Measurements from ENCODE around the gene HRH4.
A peak's percentile ranks its signal among the peaks of the same experiment; 100 is the strongest.

Gene HRH4

GRCh38 chr18:24460388-24460787, at the start of gene HRH4:
Gene HRH4 (plus strand): TSS chr18:24460637. CDS start chr18:24460729, 92 bp downstream.
- TF ChIP-seq ZNF8 (CRISPR knock-in tag; IDR thresholded peaks at IDR 0.05): no peak
- no peak for TF ChIP-seq ZNF565 (CRISPR knock-in tag; conservative IDR thresholded peaks at IDR 0.05; ENCODE audit: low read depth)
- TF ChIP-seq TCF4 (CRISPR knock-in tag; IDR thresholded peaks at IDR 0.05; ENCODE audit: borderline replicate concordance): no peak
- TF ChIP-seq OSR1 (CRISPR knock-in tag; IDR thresholded peaks at IDR 0.05): no peak
- TF ChIP-seq BACH2 (CRISPR knock-in tag; IDR thresholded peaks at IDR 0.05; ENCODE audit: borderline replicate concordance): no peak
- no peak for TF ChIP-seq CSRNP3 (CRISPR knock-in tag; IDR thresholded peaks at IDR 0.05)
- no peak for TF ChIP-seq POU6F1 (CRISPR knock-in tag; IDR thresholded peaks at IDR 0.05; ENCODE audit: borderline replicate concordance, low read depth)
- no peak for TF ChIP-seq TSHZ2 (CRISPR knock-in tag; IDR thresholded peaks at IDR 0.05)
- TF ChIP-seq ARNTL (CRISPR knock-in tag; IDR thresholded peaks at IDR 0.05; ENCODE audit: borderline replicate concordance, low read depth): no peak
- TF ChIP-seq ESRRG (CRISPR knock-in tag; IDR thresholded peaks at IDR 0.05): no peak
- TF ChIP-seq RARB (CRISPR knock-in tag; IDR thresholded peaks at IDR 0.05): no peak
- no peak for TF ChIP-seq ZFP30 (CRISPR knock-in tag; IDR thresholded peaks at IDR 0.05)
- no peak for TF ChIP-seq ZNF70 (CRISPR knock-in tag; IDR thresholded peaks at IDR 0.05)
- TF ChIP-seq GLIS3 (CRISPR knock-in tag; IDR thresholded peaks at IDR 0.05): no peak
- no peak for TF ChIP-seq CREB5 (CRISPR knock-in tag; IDR thresholded peaks at IDR 0.05; ENCODE audit: low read depth)
- no peak for TF ChIP-seq TOX (CRISPR knock-in tag; IDR thresholded peaks at IDR 0.05; ENCODE audit: borderline replicate concordance)
- no peak for TF ChIP-seq CSDC2 (CRISPR knock-in tag; IDR thresholded peaks at IDR 0.05)
- no peak for TF ChIP-seq PATZ1 (CRISPR knock-in tag; IDR thresholded peaks at IDR 0.05; ENCODE audit: borderline replicate concordance)
- no peak for ATAC-seq

GRCh38 chr18:24413148-24413547, 47.3 kb upstream of the HRH4 start:
- peak; percentile 60; the same call in 2 of the 3 replicates for ATAC-seq
- no peak for TF ChIP-seq ZFP30 (CRISPR knock-in tag; IDR thresholded peaks at IDR 0.05)
- TF ChIP-seq PPARA (CRISPR knock-in tag; IDR thresholded peaks at IDR 0.05; ENCODE audit: borderline replicate concordance): no peak
- TF ChIP-seq ARNTL (CRISPR knock-in tag; IDR thresholded peaks at IDR 0.05; ENCODE audit: borderline replicate concordance, low read depth): no peak
- TF ChIP-seq ESRRG (CRISPR knock-in tag; IDR thresholded peaks at IDR 0.05): no peak
- no peak for TF ChIP-seq ZNF70 (CRISPR knock-in tag; IDR thresholded peaks at IDR 0.05)
- no peak for TF ChIP-seq TOX (CRISPR knock-in tag; IDR thresholded peaks at IDR 0.05; ENCODE audit: borderline replicate concordance)
- no peak for TF ChIP-seq ZC3H10 (CRISPR knock-in tag; IDR thresholded peaks at IDR 0.05)
- no peak for TF ChIP-seq RARB (CRISPR knock-in tag; IDR thresholded peaks at IDR 0.05)
- TF ChIP-seq ZNF565 (CRISPR knock-in tag; conservative IDR thresholded peaks at IDR 0.05; ENCODE audit: low read depth): no peak
- no peak for TF ChIP-seq SNAI2 (CRISPR knock-in tag; IDR thresholded peaks at IDR 0.05)
- TF ChIP-seq GLIS3 (CRISPR knock-in tag; IDR thresholded peaks at IDR 0.05): no peak
- TF ChIP-seq OSR1 (CRISPR knock-in tag; IDR thresholded peaks at IDR 0.05): no peak
- TF ChIP-seq TSHZ2 (CRISPR knock-in tag; IDR thresholded peaks at IDR 0.05): no peak
- no peak for TF ChIP-seq ISL1 (CRISPR knock-in tag; IDR thresholded peaks at IDR 0.05)
- no peak for TF ChIP-seq CSRNP3 (CRISPR knock-in tag; IDR thresholded peaks at IDR 0.05)

Data from SK-N-SH treated with all-trans-retinoic acid at 6 μM for 48 hours (cell line).